CD8-positive, alpha-beta memory T cell (primary cell): ENCODE results near the gene MCM5. TPM values are rescaled to one million over a fixed set of nuclear protein-coding genes. Genes with fewer than 3 reads are reported as not detected.

Experiments
- CTCF ChIA-PET: fragments of 350-600 bp; sonication (Branson Sonifier 250); formaldehyde crosslinking; loops from one replicate; lab custom pipeline; 2021; ENCODE audit warnings: antibody characterized with exemption; lab: Charles Lee
- POLR2A ChIA-PET: fragments of 350-600 bp; sonication (Branson Sonifier 250); formaldehyde crosslinking; loops from one replicate; lab custom pipeline; 2021; ENCODE audit warnings: antibody characterized with exemption; lab: Charles Lee
- DNase-seq, 5 donors: peaks; one replicate each; pipeline versions ENCODE4 v3.0.0 to v3.0.0-alpha.2; 2020 to 2022; ENCODE audit warnings: mixed read lengths in 1 of 5
- H3K27ac ChIP-seq: one replicate; pipeline ENCODE4 v1.7.0; 2013; ENCODE audit warnings: low read depth, mild to moderate bottlenecking, low read length, moderate library complexity
- H3K27me3 ChIP-seq: 2 replicates; pipeline ENCODE4 v1.7.0; 2013; ENCODE audit warnings: low read length, mild to moderate bottlenecking; ENCODE audit not compliant: insufficient read depth, poor library complexity, severe bottlenecking
- H3K36me3 ChIP-seq: 2 replicates; pipeline ENCODE4 v1.7.0; 2013; ENCODE audit warnings: mild to moderate bottlenecking, low read length, moderate library complexity; ENCODE audit not compliant: insufficient read depth
- H3K4me1 ChIP-seq: 2 replicates; pipeline ENCODE4 v1.7.0; 2013; ENCODE audit warnings: mild to moderate bottlenecking, low read length, moderate library complexity; ENCODE audit not compliant: insufficient read depth
- H3K4me3 ChIP-seq: 2 replicates; pipeline ENCODE4 v1.7.0; 2013; ENCODE audit warnings: mild to moderate bottlenecking, low read length
- H3K9me3 ChIP-seq: 2 replicates; pipeline ENCODE4 v1.7.0; 2013; ENCODE audit warnings: mild to moderate bottlenecking, low read length
- H3K27ac Mint-ChIP-seq, 8 donors: one replicate each; pipeline ENCODE4 v1.8.0; 2020 to 2021; ENCODE audit warnings: mixed read lengths in 8 of 8, mild to moderate bottlenecking in 6 of 8, inconsistent platforms in 3 of 8, moderate library complexity in 3 of 8
- H3K27me3 Mint-ChIP-seq, 2 donors: one replicate each; pipeline ENCODE4 v1.8.0; 2020 to 2021; ENCODE audit warnings: mixed read lengths in 2 of 2, mild to moderate bottlenecking in 1 of 2, moderate library complexity in 1 of 2
- H3K36me3 Mint-ChIP-seq, 3 donors: one replicate each; pipeline ENCODE4 v1.8.0; 2020 to 2021; ENCODE audit warnings: mixed read lengths in 3 of 3, inconsistent platforms in 1 of 3, mild to moderate bottlenecking in 1 of 3
- H3K4me1 Mint-ChIP-seq, 3 donors: one replicate each; pipeline ENCODE4 v1.8.0; 2020 to 2021; ENCODE audit warnings: mixed read lengths in 3 of 3, inconsistent platforms in 1 of 3, mild to moderate bottlenecking in 1 of 3
- H3K4me3 Mint-ChIP-seq, 7 donors: one replicate each; pipeline ENCODE4 v1.8.0; 2020 to 2021; ENCODE audit warnings: mixed read lengths in 7 of 7, mild to moderate bottlenecking in 6 of 7, moderate library complexity in 4 of 7, inconsistent platforms in 2 of 7
- H3K9me3 Mint-ChIP-seq, 5 donors: one replicate each; pipeline ENCODE4 v1.8.0; 2020 to 2022; ENCODE audit warnings: mixed read lengths in 5 of 5, mild to moderate bottlenecking in 3 of 5, moderate library complexity in 2 of 5, inconsistent platforms in 1 of 5
- polyA plus RNA-seq: library from polyadenylated mRNA; unstranded; fragments of 300-500 nt; fragmentation: Illumina TruSeq; gene quantifications from one replicate; pipeline ENCODE4 v1.2.3, GENCODE V29; 2021
- total RNA-seq, 2 experiments: library from RNA; stranded (reverse); gene quantifications; one replicate each; pipeline ENCODE4 v1.2.3, GENCODE V29; 2021

MCM5 gene
- total and polyA plus RNA-seq, 3 experiments from 2014 or later: 28.4 to 300 (median 287) TPM

DNA sequence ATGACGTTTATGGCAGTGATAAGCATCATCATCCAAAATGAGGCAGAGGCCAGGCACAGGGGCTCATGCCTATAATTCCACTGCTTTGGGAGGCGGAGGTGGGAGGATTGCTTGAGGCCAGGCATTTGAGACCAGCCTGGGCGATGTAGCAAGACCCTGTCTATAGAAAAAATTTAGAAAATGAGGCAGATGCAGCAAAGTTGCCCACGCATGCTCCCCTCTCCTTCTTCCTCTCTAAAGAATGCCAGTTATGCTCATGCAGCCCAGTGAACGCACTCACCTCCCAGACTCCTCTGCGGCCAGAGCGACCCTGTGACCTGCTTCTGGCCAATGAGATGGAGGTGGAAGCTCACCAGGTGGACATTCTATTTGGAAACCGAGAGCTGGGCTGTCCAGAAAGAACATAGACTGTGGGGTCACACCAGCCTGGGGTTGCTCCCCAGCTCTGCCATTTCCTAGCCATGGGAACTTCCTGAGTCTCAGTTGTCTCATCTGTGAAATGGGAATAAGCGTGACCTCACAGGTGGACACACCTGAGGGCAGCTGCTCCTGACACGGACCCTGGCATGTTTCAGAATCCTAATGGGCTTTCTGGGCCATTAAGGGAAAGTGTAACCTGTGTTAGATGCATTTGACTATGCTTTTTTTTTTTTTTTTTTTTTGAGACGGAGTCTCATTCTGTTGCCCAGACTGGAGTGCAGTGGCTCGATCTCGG, 44.9 kb downstream of the MCM5 start:
- POLR2A ChIA-PET: interaction anchor here (0.7 kb wide), 1 partner anchor 9 kb away, joined by 12 read pairs; no protein-coding TSS in a partner anchor
- Histone ChIP-seq H3K4me1 (no peaks in the 10 kb centered on the region), H3K27me3 (no peaks in the 10 kb centered on the region), H3K4me3 (no peak overlapping the region), H3K9me3 (no peaks in the 10 kb centered on the region), H3K27ac (no peak overlapping the region), H3K36me3 (no peaks in the 10 kb centered on the region)
- Mint-ChIP-seq H3K4me1 (peaks cover 0 to 6% (median 0%) of the 10 kb centered on the region in 3 donors), H3K36me3 (peaks cover 0 to 8% (median 3%) of the 10 kb centered on the region in 3 donors), H3K27ac (no peak overlapping the region), H3K4me3 (no peak overlapping the region), H3K9me3 (no peaks in the 10 kb centered on the region), H3K27me3 (no peaks in the 10 kb centered on the region)
- CTCF ChIA-PET: no interaction called here
- no peak for DNase-seq

DNA sequence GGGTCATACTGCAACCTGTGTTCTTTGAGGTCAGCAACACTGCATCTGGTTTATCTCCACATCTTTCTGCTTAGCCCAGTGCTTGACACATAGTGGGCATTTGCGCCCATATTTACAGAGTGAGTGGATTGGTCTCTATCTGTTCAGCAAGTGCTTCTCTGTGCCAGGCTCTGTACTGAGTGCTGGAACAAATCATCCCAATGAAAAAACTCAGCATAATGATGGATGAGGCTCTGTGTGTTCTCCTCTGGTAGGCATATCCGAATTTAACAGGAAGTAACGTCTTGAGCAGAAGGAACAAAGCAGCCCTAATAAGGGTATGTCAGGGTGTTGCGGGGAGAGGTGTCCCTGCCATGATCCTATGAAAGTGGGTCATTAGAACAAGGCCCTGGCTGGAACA, 46.0 kb downstream of the MCM5 start:
- no peak overlapping the region for H3K27ac ChIP-seq
- Mint-ChIP-seq H3K9me3 (no peaks in the 10 kb centered on the region), H3K4me1 (peaks cover 0 to 6% (median 0%) of the 10 kb centered on the region in 3 donors), H3K36me3 (peaks cover 3 to 14% (median 4%) of the 10 kb centered on the region in 3 donors), H3K4me3 (no peak overlapping the region), H3K27me3 (no peaks in the 10 kb centered on the region), H3K27ac (peak overlapping the region in 1 of 8 donors; percentile 78)
- H3K4me3 ChIP-seq: no peak overlapping the region
- POLR2A ChIA-PET: interaction anchor here (0.7 kb wide), 1 partner anchor 8 kb away, joined by 12 read pairs; no protein-coding TSS in a partner anchor
- no peak for DNase-seq
- H3K36me3 ChIP-seq: no peaks in the 10 kb centered on the region
- no peaks in the 10 kb centered on the region for H3K27me3 ChIP-seq
- CTCF ChIA-PET: no interaction called here
- no peaks in the 10 kb centered on the region for H3K9me3 ChIP-seq
- H3K4me1 ChIP-seq: no peaks in the 10 kb centered on the region

DNA sequence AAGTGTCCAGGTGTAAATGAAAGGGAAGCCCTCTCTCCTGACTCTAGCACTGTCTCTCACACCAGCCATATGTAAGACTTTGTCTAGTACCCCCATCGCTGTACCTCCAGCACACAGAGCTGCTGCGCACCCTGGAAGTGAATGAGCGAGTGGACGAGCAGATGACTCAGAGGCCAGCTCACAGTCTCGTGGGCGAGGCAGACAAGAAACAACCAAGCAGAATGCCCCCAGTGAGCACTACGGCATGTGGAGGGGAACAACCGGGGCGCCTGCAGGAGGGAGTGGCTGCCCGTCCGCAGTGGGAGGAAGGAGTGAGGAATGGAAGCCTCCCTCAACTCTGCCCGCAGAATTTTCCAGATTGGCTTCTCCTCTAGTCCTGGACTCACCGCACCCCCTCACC, 46.4 kb downstream of the MCM5 start:
- H3K4me3 Mint-ChIP-seq: no peak overlapping the region

GRCh38 chr22:35448523-35448922, 48.6 kb downstream of the MCM5 start:
- CTCF ChIA-PET: no interaction called here
- H3K4me3 Mint-ChIP-seq: no peak overlapping the region
- DNase-seq: no peak
- Histone ChIP-seq H3K36me3 (no peaks in the 10 kb centered on the region), H3K9me3 (no peaks in the 10 kb centered on the region), H3K27me3 (no peaks in the 10 kb centered on the region), H3K4me1 (no peaks in the 10 kb centered on the region), H3K4me3 (no peak overlapping the region), H3K27ac (no peak overlapping the region)
- POLR2A ChIA-PET: no interaction called here
- H3K27me3 Mint-ChIP-seq: peaks cover 0 to under 1% of the 10 kb centered on the region in 2 donors
- H3K36me3 Mint-ChIP-seq: peaks cover 4 to 14% (median 6%) of the 10 kb centered on the region in 3 donors
- peak overlapping the region in 1 of 8 donors; percentile 7 for H3K27ac Mint-ChIP-seq
- peaks cover 0 to 6% (median 0%) of the 10 kb centered on the region in 3 donors for H3K4me1 Mint-ChIP-seq
- no peaks in the 10 kb centered on the region for H3K9me3 Mint-ChIP-seq

More for the DNA sequence above, 46.4 kb downstream of the MCM5 start:
- H3K27ac ChIP-seq: no peak overlapping the region
- H3K9me3 ChIP-seq: no peaks in the 10 kb centered on the region
- DNase-seq: no peak
- Mint-ChIP-seq H3K27ac (peak overlapping the region in 2 of 8 donors; percentile 42 to 73), H3K36me3 (peaks cover 4 to 14% (median 6%) of the 10 kb centered on the region in 3 donors), H3K9me3 (no peaks in the 10 kb centered on the region), H3K4me1 (peaks cover 0 to 6% (median 0%) of the 10 kb centered on the region in 3 donors), H3K27me3 (no peaks in the 10 kb centered on the region)
- H3K4me1 ChIP-seq: no peaks in the 10 kb centered on the region
- no peak overlapping the region for H3K4me3 ChIP-seq
- no peaks in the 10 kb centered on the region for H3K27me3 ChIP-seq
- ChIA-PET POLR2A (no interaction called here), CTCF (no interaction called here)
- H3K36me3 ChIP-seq: no peaks in the 10 kb centered on the region

GRCh38 chr22:35449829-35450689, 50.1 kb downstream of the MCM5 start:
- H3K4me3 ChIP-seq: no peak overlapping the region
- Mint-ChIP-seq H3K9me3 (no peaks in the 10 kb centered on the region), H3K4me1 (peaks cover 0 to 6% (median 0%) of the 10 kb centered on the region in 3 donors), H3K27ac (no peak overlapping the region), H3K36me3 (peaks cover 4 to 14% (median 6%) of the 10 kb centered on the region in 3 donors), H3K4me3 (no peak overlapping the region), H3K27me3 (peaks cover 0 to 1% of the 10 kb centered on the region in 2 donors)
- no peak for DNase-seq
- no peak overlapping the region for H3K27ac ChIP-seq
- no peaks in the 10 kb centered on the region for H3K27me3 ChIP-seq
- CTCF ChIA-PET: no interaction called here
- no peaks in the 10 kb centered on the region for H3K9me3 ChIP-seq
- POLR2A ChIA-PET: no interaction called here
- H3K4me1 ChIP-seq: no peaks in the 10 kb centered on the region
- no peaks in the 10 kb centered on the region for H3K36me3 ChIP-seq

DNA sequence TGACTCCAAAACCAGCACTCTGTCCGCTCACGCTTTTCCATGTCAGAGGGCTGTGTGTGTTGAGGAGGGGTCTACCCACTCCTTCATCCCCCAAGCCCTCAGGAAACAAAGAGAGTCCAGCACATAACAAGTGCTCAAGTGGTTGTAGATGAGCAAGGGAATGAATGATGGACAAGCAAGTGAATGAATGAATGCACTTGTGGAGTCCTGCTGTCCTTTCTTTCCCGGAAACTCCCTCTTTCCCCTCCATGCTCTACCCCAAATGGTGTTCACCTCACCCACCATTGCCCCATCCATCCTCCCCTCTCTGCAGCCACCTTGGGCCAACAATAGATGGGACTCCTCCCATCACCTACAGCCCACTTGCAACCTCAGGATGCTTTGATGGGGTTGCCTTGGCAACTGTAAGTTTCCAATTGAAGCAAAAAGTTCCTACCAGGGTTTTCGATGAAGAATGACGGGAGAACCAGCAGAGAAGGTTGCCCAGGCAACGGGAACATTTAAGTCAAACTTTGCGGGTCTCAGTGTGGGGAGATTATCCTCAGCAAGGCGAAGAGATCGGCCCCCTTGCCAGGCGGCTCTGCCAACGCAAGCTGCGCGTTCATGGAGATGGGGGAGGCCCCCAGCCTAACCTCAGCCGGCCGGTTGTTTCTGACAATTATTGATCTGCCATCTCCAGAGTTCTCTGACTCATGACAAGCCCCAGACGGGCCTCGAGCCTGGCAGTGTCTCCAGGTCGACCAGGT, 51.1 kb downstream of the MCM5 start:
- H3K4me3 ChIP-seq: no peak overlapping the region
- H3K4me1 Mint-ChIP-seq: peaks cover 0 to 6% (median 0%) of the 10 kb centered on the region in 3 donors
- no peaks in the 10 kb centered on the region for H3K36me3 ChIP-seq
- H3K36me3 Mint-ChIP-seq: peaks cover 4 to 13% (median 6%) of the 10 kb centered on the region in 3 donors
- H3K27ac ChIP-seq: no peak overlapping the region
- POLR2A ChIA-PET: no interaction called here
- H3K9me3 Mint-ChIP-seq: no peaks in the 10 kb centered on the region
- H3K27me3 Mint-ChIP-seq: peaks cover 0 to 1% of the 10 kb centered on the region in 2 donors
- no peak overlapping the region for H3K4me3 Mint-ChIP-seq
- CTCF ChIA-PET: no interaction called here
- H3K4me1 ChIP-seq: no peaks in the 10 kb centered on the region
- no peak overlapping the region for H3K27ac Mint-ChIP-seq
- no peak for DNase-seq
- no peaks in the 10 kb centered on the region for H3K9me3 ChIP-seq
- no peaks in the 10 kb centered on the region for H3K27me3 ChIP-seq

DNA sequence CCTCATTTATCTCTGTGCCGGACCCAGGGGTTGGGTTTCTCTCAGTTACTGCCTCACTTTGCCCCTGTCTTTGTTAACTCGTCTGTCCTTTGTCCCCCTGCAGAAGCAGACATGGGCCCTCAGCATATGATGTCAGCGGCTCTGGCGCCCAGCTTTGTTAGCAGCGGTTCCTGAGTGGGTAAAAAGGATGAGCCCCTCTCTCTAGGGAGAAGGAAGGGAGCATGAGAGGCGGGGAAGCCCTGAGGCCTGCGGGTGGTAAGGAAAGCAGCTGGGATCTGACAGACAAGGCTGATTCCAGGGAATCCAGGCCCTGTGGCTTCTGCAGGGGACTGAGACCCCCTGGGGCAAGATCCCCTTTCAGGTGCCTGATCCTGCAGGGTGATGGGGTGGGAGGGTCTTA, 51.7 kb downstream of the MCM5 start:
- H3K27me3 Mint-ChIP-seq: peaks cover 0 to 1% of the 10 kb centered on the region in 2 donors
- ChIA-PET POLR2A (no interaction called here), CTCF (no interaction called here)
- Histone ChIP-seq H3K36me3 (no peaks in the 10 kb centered on the region), H3K9me3 (no peaks in the 10 kb centered on the region), H3K27me3 (no peaks in the 10 kb centered on the region), H3K27ac (no peak overlapping the region), H3K4me1 (no peaks in the 10 kb centered on the region), H3K4me3 (no peak overlapping the region)
- H3K9me3 Mint-ChIP-seq: no peaks in the 10 kb centered on the region
- DNase-seq: no peak
- H3K4me3 Mint-ChIP-seq: no peak overlapping the region
- peaks cover 0 to 6% (median 0%) of the 10 kb centered on the region in 3 donors for H3K4me1 Mint-ChIP-seq
- no peak overlapping the region for H3K27ac Mint-ChIP-seq
- peaks cover 3 to 10% (median 6%) of the 10 kb centered on the region in 3 donors for H3K36me3 Mint-ChIP-seq
